HL-60 (cell line): Measurements from ENCODE around the gene CFAP299.

Source experiments
- POLR2AphosphoS5 ChIP-seq: IDR thresholded peaks from 2 replicates; pipeline ENCODE4 v1.6.1; 2012; ENCODE audit warnings: low read depth
- TF ChIP-seq, protein P1 (sequence below): IDR thresholded peaks from one replicate; pipeline ENCODE4 v1.5.1; 2011; ENCODE audit warnings: low read length, control low read depth, inconsistent platforms; ENCODE audit not compliant: insufficient read depth
- TF ChIP-seq, protein P2 (sequence below): IDR thresholded peaks from 2 replicates; pipeline ENCODE4 v1.6.1; 2012; ENCODE audit warnings: low read depth; ENCODE audit not compliant: insufficient replicate concordance

DNA sequence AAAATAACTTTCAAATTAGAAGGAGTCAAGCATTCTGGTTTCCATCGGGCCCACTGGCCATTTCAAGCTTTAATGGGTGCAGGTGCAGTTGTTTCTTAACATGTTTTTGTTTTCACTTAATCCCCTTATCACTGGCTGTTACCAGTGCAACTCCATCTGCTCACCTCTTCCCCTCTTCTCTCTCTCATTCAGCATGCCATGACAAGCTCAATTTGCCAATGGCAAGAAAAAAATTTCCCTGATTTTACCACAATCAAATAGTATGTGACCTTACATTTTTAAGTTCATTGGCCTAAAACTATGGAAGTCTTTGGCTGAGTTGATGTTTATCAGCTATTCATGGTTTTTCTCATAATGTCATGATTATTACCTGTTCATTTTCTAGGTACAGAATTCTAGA, 395.9 kb downstream of the CFAP299 start:
- TF ChIP-seq, protein P1, sequence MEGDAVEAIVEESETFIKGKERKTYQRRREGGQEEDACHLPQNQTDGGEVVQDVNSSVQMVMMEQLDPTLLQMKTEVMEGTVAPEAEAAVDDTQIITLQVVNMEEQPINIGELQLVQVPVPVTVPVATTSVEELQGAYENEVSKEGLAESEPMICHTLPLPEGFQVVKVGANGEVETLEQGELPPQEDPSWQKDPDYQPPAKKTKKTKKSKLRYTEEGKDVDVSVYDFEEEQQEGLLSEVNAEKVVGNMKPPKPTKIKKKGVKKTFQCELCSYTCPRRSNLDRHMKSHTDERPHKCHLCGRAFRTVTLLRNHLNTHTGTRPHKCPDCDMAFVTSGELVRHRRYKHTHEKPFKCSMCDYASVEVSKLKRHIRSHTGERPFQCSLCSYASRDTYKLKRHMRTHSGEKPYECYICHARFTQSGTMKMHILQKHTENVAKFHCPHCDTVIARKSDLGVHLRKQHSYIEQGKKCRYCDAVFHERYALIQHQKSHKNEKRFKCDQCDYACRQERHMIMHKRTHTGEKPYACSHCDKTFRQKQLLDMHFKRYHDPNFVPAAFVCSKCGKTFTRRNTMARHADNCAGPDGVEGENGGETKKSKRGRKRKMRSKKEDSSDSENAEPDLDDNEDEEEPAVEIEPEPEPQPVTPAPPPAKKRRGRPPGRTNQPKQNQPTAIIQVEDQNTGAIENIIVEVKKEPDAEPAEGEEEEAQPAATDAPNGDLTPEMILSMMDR: no peak
- TF ChIP-seq, protein P2, sequence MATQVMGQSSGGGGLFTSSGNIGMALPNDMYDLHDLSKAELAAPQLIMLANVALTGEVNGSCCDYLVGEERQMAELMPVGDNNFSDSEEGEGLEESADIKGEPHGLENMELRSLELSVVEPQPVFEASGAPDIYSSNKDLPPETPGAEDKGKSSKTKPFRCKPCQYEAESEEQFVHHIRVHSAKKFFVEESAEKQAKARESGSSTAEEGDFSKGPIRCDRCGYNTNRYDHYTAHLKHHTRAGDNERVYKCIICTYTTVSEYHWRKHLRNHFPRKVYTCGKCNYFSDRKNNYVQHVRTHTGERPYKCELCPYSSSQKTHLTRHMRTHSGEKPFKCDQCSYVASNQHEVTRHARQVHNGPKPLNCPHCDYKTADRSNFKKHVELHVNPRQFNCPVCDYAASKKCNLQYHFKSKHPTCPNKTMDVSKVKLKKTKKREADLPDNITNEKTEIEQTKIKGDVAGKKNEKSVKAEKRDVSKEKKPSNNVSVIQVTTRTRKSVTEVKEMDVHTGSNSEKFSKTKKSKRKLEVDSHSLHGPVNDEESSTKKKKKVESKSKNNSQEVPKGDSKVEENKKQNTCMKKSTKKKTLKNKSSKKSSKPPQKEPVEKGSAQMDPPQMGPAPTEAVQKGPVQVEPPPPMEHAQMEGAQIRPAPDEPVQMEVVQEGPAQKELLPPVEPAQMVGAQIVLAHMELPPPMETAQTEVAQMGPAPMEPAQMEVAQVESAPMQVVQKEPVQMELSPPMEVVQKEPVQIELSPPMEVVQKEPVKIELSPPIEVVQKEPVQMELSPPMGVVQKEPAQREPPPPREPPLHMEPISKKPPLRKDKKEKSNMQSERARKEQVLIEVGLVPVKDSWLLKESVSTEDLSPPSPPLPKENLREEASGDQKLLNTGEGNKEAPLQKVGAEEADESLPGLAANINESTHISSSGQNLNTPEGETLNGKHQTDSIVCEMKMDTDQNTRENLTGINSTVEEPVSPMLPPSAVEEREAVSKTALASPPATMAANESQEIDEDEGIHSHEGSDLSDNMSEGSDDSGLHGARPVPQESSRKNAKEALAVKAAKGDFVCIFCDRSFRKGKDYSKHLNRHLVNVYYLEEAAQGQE: no peak
- TF ChIP-seq POLR2AphosphoS5: no peak
